MM.1S (cell line): ENCODE data around the gene CCDC88C.

Source experiments
- DNase-seq: peaks from one replicate; pipeline ENCODE4 v3.0.0-alpha.2; 2015
- H2AFZ ChIP-seq: fragments of 300-600 bp; sonication (generic); 2 replicates; pipeline ENCODE4 v1.6.0; 2016; ENCODE audit warnings: antibody characterized with exemption, low read length
- H3F3A ChIP-seq: fragments of 300-600 bp; sonication (generic); 2 replicates; pipeline ENCODE4 v1.6.1; 2016; ENCODE audit warnings: mild to moderate bottlenecking, antibody characterized with exemption, low read length, moderate library complexity, mixed read lengths; ENCODE audit not compliant: insufficient read depth
- H3K27ac ChIP-seq: fragments of 300-600 bp; sonication (generic); 2 replicates; pipeline ENCODE4 v1.5.1; 2016; ENCODE audit warnings: mild to moderate bottlenecking, low read length
- H3K27me3 ChIP-seq: fragments of 300-600 bp; sonication (generic); replicated peaks from 2 replicates; pipeline ENCODE4 v1.6.0; 2016; ENCODE audit warnings: low read length; ENCODE audit not compliant: insufficient read depth
- H3K36me3 ChIP-seq: fragments of 300-600 bp; sonication (generic); replicated peaks from 2 replicates; pipeline ENCODE4 v1.6.1; 2016; ENCODE audit warnings: mild to moderate bottlenecking, low read length, mixed read lengths; ENCODE audit not compliant: insufficient read depth
- H3K4me1 ChIP-seq: fragments of 300-600 bp; sonication (generic); 2 replicates; pipeline ENCODE4 v1.6.1; 2016; ENCODE audit warnings: low read length, mixed read lengths
- H3K4me2 ChIP-seq: fragments of 300-600 bp; sonication (generic); 2 replicates; pipeline ENCODE4 v1.6.0; 2016; ENCODE audit warnings: low read depth, low read length
- H3K4me3 ChIP-seq: fragments of 300-600 bp; sonication (generic); 2 replicates; pipeline ENCODE4 v1.5.1; 2016; ENCODE audit warnings: low read length, mixed read lengths
- H3K79me2 ChIP-seq: fragments of 300-600 bp; sonication (generic); 2 replicates; pipeline ENCODE4 v1.6.1; 2016; ENCODE audit warnings: mixed run types, low read length, mixed read lengths
- H3K9ac ChIP-seq: fragments of 300-600 bp; sonication (generic); 2 replicates; pipeline ENCODE4 v1.6.1; 2016; ENCODE audit warnings: low read length, mixed read lengths
- H3K9me2 ChIP-seq: fragments of 300-600 bp; sonication (generic); replicated peaks from 2 replicates; pipeline ENCODE4 v1.6.1; 2016; ENCODE audit warnings: mild to moderate bottlenecking, low read length, mixed read lengths; ENCODE audit not compliant: insufficient read depth
- H3K9me3 ChIP-seq: fragments of 300-600 bp; sonication (generic); replicated peaks from 2 replicates; pipeline ENCODE4 v1.6.1; 2016; ENCODE audit warnings: mild to moderate bottlenecking, low read length, mixed read lengths; ENCODE audit not compliant: insufficient read depth
- H4K20me1 ChIP-seq: fragments of 300-600 bp; sonication (generic); 2 replicates; pipeline ENCODE4 v1.6.1; 2016; ENCODE audit warnings: mild to moderate bottlenecking, low read length, moderate library complexity, mixed read lengths; ENCODE audit not compliant: insufficient read depth
- CTCF ChIP-seq: fragments of 300-600 bp; sonication (generic); IDR thresholded peaks from 2 replicates; pipeline ENCODE4 v1.5.1; 2016; ENCODE audit warnings: antibody characterized with exemption, low read length, mixed read lengths
- EZH2 ChIP-seq: fragments of 300-600 bp; sonication (generic); optimal IDR thresholded peaks from 2 replicates; pipeline ENCODE3; 2017; ENCODE audit warnings: low read depth, mild to moderate bottlenecking, antibody characterized with exemption, low read length, mixed read lengths
- EZH2phosphoT487 ChIP-seq: fragments of 300-600 bp; sonication (generic); IDR thresholded peaks from 2 replicates; pipeline ENCODE4 v1.6.1; 2018; ENCODE audit warnings: antibody characterized with exemption, low read length

Gene CCDC88C

GRCh38 chr14:91396959-91397815, 20.4 kb downstream of the CCDC88C start:
- Histone ChIP-seq H3K4me1 (peaks cover 55% of the 10 kb centered on the region), H3K79me2 (peaks cover 98% of the 10 kb centered on the region), H3K27me3 (no peaks in the 10 kb centered on the region), H3F3A (peaks cover 76% of the 10 kb centered on the region), H2AFZ (no peak overlapping the region), H3K4me2 (peak overlapping the region; percentile 90), H3K36me3 (no peaks in the 10 kb centered on the region), H4K20me1 (peaks cover 4% of the 10 kb centered on the region; the same call in 1 of the 2 replicates), H3K4me3 (peak overlapping the region; percentile 34; the same call in 1 of the 2 replicates), H3K9ac (peak overlapping the region; percentile 73), H3K27ac (peak overlapping the region; percentile 94), H3K9me2 (no peaks in the 10 kb centered on the region), H3K9me3 (no peaks in the 10 kb centered on the region)
- TF ChIP-seq EZH2 (no peak), EZH2phosphoT487 (no peak), CTCF (no peak)
- peak; percentile 78 for DNase-seq

GRCh38 chr14:91396013-91396660, 21.5 kb downstream of the CCDC88C start:
- peaks cover 98% of the 10 kb centered on the region for H3K79me2 ChIP-seq
- TF ChIP-seq EZH2phosphoT487 (no peak), CTCF (no peak), EZH2 (no peak)
- peak overlapping the region; percentile 73 for H3K9ac ChIP-seq
- no peak overlapping the region for H2AFZ ChIP-seq
- H3K4me1 ChIP-seq, result peaks cover 57% of the 10 kb centered on the region
- DNase-seq, result no peak
- peak overlapping the region; percentile 90 for H3K4me2 ChIP-seq
- peaks cover 86% of the 10 kb centered on the region for H3F3A ChIP-seq
- no peaks in the 10 kb centered on the region for H3K36me3 ChIP-seq
- no peaks in the 10 kb centered on the region for H3K27me3 ChIP-seq
- H3K27ac ChIP-seq, result peak overlapping the region; percentile 94
- H3K9me3 ChIP-seq, result no peaks in the 10 kb centered on the region
- peak overlapping the region; percentile 34 for H3K4me3 ChIP-seq
- H4K20me1 ChIP-seq, result no peaks in the 10 kb centered on the region
- no peaks in the 10 kb centered on the region for H3K9me2 ChIP-seq

GRCh38 chr14:91395466-91395865, 22.2 kb downstream of the CCDC88C start:
- Histone ChIP-seq H4K20me1 (no peaks in the 10 kb centered on the region), H3K9me2 (no peaks in the 10 kb centered on the region), H3K4me1 (peaks cover 64% of the 10 kb centered on the region)

More at GRCh38 chr14:91395466-91395865, 22.2 kb downstream of the CCDC88C start:
- H3K27me3 ChIP-seq, result no peaks in the 10 kb centered on the region
- H3K27ac ChIP-seq, result peak overlapping the region; percentile 94; the same call in 1 of the 2 replicates
- peak overlapping the region; percentile 73; the same call in 1 of the 2 replicates for H3K9ac ChIP-seq
- H3K9me3 ChIP-seq, result no peaks in the 10 kb centered on the region
- H2AFZ ChIP-seq, result no peak overlapping the region
- TF ChIP-seq EZH2phosphoT487 (no peak), EZH2 (no peak), CTCF (no peak)
- DNase-seq, result no peak
- H3K4me2 ChIP-seq, result peak overlapping the region; percentile 90
- H3F3A ChIP-seq, result peaks cover 90% of the 10 kb centered on the region
- H3K4me3 ChIP-seq, result peak overlapping the region; percentile 34; the same call in 1 of the 2 replicates
- H3K79me2 ChIP-seq, result peaks cover 99% of the 10 kb centered on the region
- no peaks in the 10 kb centered on the region for H3K36me3 ChIP-seq
